WTC11 (cell line): ENCODE measurements around the gene TBX2.

Source experiments
- AR ChIP-seq: fragments of 250-450 bp; sonication (Bioruptor Pico); IDR thresholded peaks from 2 replicates; pipeline ENCODE4 v1.9.0; 2021; ENCODE audit warnings: mild to moderate bottlenecking
- ELF4 ChIP-seq: sonication (generic); formaldehyde crosslinking; IDR thresholded peaks from 2 replicates; pipeline ENCODE4 v1.8.1; 2022; ENCODE audit warnings: low read depth, mild to moderate bottlenecking, moderate library complexity, missing genetic modification reagents
- ESRRA ChIP-seq: sonication (generic); formaldehyde crosslinking; IDR thresholded peaks from 2 replicates; pipeline ENCODE4 v1.8.1; 2022; ENCODE audit warnings: mild to moderate bottlenecking, missing genetic modification reagents, borderline replicate concordance
- ETV6 ChIP-seq: sonication (generic); formaldehyde crosslinking; IDR thresholded peaks from 2 replicates; pipeline ENCODE4 v1.8.1; 2022; ENCODE audit warnings: mild to moderate bottlenecking, missing genetic modification reagents
- GABPB1 ChIP-seq: sonication (generic); formaldehyde crosslinking; IDR thresholded peaks from 2 replicates; pipeline ENCODE4 v1.8.1; 2023; ENCODE audit warnings: mild to moderate bottlenecking, missing genetic modification reagents
- SMAD4 ChIP-seq: sonication (generic); formaldehyde crosslinking; IDR thresholded peaks from 2 replicates; pipeline ENCODE4 v1.8.0; 2022; ENCODE audit warnings: mild to moderate bottlenecking, missing genetic modification reagents
- ZBTB43 ChIP-seq: sonication (generic); formaldehyde crosslinking; IDR thresholded peaks from 2 replicates; pipeline ENCODE4 v1.8.1; 2023; ENCODE audit warnings: mild to moderate bottlenecking, missing genetic modification reagents
- ZSCAN18 ChIP-seq: fragments of 250-450 bp; sonication (Bioruptor Pico); IDR thresholded peaks from 2 replicates; pipeline ENCODE4 v2.1.2; 2022; ENCODE audit warnings: mild to moderate bottlenecking, moderate library complexity
- TF ChIP-seq, protein P1 (sequence below): sonication (generic); formaldehyde crosslinking; IDR thresholded peaks from 2 replicates; pipeline ENCODE4 v1.8.0; 2023; ENCODE audit warnings: missing genetic modification reagents, mild to moderate bottlenecking, borderline replicate concordance
- TF ChIP-seq, protein P2 (sequence below): sonication (generic); formaldehyde crosslinking; IDR thresholded peaks from 2 replicates; pipeline ENCODE4 v1.8.1; 2022; ENCODE audit warnings: low read depth, missing genetic modification reagents, borderline replicate concordance
- TF ChIP-seq, protein P3 (sequence below): fragments of 200-600 bp; IDR thresholded peaks from 2 replicates; pipeline ENCODE4 v1.8.0; 2022; ENCODE audit warnings: antibody characterized with exemption
- TF ChIP-seq, protein P4 (sequence below): sonication (generic); formaldehyde crosslinking; IDR thresholded peaks from 2 replicates; pipeline ENCODE4 v1.8.1; 2023; ENCODE audit warnings: mild to moderate bottlenecking, moderate library complexity, missing genetic modification reagents

DNA sequence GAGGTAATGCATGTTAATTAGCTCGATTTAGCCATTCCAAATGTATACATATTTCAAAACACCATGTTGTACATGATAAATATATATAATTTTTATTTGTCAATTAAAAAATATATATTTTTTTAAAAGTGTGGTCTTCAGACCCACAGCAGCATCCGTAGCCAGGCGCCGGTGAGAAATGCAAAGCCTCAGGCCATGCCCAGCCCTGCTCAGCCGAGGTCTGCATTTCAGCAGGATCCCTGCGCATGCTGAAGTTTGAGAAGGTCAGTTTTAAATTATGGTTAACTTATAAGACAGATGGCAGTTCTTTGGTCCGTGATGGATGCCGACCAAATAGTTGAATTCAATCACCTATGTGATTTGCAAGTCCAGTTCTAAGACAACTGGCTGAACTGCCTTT is 28.0 kb upstream of the TBX2 start:
- no peak for TF ChIP-seq SMAD4 (CRISPR knock-in tag)
- TF ChIP-seq ZBTB43 = no peak
- no peak for TF ChIP-seq AR (CRISPR knock-in tag)
- TF ChIP-seq ZSCAN18 (CRISPR knock-in tag) = no peak
- TF ChIP-seq, protein P1, sequence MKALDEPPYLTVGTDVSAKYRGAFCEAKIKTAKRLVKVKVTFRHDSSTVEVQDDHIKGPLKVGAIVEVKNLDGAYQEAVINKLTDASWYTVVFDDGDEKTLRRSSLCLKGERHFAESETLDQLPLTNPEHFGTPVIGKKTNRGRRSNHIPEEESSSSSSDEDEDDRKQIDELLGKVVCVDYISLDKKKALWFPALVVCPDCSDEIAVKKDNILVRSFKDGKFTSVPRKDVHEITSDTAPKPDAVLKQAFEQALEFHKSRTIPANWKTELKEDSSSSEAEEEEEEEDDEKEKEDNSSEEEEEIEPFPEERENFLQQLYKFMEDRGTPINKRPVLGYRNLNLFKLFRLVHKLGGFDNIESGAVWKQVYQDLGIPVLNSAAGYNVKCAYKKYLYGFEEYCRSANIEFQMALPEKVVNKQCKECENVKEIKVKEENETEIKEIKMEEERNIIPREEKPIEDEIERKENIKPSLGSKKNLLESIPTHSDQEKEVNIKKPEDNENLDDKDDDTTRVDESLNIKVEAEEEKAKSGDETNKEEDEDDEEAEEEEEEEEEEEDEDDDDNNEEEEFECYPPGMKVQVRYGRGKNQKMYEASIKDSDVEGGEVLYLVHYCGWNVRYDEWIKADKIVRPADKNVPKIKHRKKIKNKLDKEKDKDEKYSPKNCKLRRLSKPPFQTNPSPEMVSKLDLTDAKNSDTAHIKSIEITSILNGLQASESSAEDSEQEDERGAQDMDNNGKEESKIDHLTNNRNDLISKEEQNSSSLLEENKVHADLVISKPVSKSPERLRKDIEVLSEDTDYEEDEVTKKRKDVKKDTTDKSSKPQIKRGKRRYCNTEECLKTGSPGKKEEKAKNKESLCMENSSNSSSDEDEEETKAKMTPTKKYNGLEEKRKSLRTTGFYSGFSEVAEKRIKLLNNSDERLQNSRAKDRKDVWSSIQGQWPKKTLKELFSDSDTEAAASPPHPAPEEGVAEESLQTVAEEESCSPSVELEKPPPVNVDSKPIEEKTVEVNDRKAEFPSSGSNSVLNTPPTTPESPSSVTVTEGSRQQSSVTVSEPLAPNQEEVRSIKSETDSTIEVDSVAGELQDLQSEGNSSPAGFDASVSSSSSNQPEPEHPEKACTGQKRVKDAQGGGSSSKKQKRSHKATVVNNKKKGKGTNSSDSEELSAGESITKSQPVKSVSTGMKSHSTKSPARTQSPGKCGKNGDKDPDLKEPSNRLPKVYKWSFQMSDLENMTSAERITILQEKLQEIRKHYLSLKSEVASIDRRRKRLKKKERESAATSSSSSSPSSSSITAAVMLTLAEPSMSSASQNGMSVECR = no peak
- TF ChIP-seq ESRRA (CRISPR knock-in tag) = no peak
- no peak for TF ChIP-seq ELF4 (CRISPR knock-in tag)
- TF ChIP-seq, protein P2, sequence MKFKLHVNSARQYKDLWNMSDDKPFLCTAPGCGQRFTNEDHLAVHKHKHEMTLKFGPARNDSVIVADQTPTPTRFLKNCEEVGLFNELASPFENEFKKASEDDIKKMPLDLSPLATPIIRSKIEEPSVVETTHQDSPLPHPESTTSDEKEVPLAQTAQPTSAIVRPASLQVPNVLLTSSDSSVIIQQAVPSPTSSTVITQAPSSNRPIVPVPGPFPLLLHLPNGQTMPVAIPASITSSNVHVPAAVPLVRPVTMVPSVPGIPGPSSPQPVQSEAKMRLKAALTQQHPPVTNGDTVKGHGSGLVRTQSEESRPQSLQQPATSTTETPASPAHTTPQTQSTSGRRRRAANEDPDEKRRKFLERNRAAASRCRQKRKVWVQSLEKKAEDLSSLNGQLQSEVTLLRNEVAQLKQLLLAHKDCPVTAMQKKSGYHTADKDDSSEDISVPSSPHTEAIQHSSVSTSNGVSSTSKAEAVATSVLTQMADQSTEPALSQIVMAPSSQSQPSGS = no peak
- no peak for TF ChIP-seq ETV6 (CRISPR knock-in tag)
- no peak for TF ChIP-seq GABPB1
- TF ChIP-seq, protein P3, sequence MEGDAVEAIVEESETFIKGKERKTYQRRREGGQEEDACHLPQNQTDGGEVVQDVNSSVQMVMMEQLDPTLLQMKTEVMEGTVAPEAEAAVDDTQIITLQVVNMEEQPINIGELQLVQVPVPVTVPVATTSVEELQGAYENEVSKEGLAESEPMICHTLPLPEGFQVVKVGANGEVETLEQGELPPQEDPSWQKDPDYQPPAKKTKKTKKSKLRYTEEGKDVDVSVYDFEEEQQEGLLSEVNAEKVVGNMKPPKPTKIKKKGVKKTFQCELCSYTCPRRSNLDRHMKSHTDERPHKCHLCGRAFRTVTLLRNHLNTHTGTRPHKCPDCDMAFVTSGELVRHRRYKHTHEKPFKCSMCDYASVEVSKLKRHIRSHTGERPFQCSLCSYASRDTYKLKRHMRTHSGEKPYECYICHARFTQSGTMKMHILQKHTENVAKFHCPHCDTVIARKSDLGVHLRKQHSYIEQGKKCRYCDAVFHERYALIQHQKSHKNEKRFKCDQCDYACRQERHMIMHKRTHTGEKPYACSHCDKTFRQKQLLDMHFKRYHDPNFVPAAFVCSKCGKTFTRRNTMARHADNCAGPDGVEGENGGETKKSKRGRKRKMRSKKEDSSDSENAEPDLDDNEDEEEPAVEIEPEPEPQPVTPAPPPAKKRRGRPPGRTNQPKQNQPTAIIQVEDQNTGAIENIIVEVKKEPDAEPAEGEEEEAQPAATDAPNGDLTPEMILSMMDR = no peak
- TF ChIP-seq, protein P4, sequence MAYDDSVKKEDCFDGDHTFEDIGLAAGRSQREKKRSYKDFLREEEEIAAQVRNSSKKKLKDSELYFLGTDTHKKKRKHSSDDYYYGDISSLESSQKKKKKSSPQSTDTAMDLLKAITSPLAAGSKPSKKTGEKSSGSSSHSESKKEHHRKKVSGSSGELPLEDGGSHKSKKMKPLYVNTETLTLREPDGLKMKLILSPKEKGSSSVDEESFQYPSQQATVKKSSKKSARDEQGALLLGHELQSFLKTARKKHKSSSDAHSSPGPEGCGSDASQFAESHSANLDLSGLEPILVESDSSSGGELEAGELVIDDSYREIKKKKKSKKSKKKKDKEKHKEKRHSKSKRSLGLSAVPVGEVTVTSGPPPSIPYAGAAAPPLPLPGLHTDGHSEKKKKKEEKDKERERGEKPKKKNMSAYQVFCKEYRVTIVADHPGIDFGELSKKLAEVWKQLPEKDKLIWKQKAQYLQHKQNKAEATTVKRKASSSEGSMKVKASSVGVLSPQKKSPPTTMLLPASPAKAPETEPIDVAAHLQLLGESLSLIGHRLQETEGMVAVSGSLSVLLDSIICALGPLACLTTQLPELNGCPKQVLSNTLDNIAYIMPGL (CRISPR knock-in tag) = no peak
